ENCODE data around the gene ANP32A. TPM values are rescaled to one million over a fixed set of nuclear protein-coding genes. Genes with fewer than 3 reads are reported as not detected.

ANP32A gene
- total RNA-seq, 1 donor from 2014 or later: 114 TPM

- Histone ChIP-seq H3K27ac (no peak overlapping the region), H3K36me3 (no peaks in the 10 kb centered on the region), H3K27me3 (no peaks in the 10 kb centered on the region), H3K4me3 (no peak overlapping the region), H3K9me3 (no peaks in the 10 kb centered on the region), H3K4me1 (peaks cover 36% of the 10 kb centered on the region)
- ATAC-seq (no peak), DNase-seq (no peak)
- no peak for TF ChIP-seq CTCF (IDR thresholded peaks at IDR 0.05)
- intact Hi-C loops (cut with DNase I): no loop called here
Measured at GRCh38 chr15:68815598-68815997, 5.1 kb downstream of the ANP32A start.

- DNase-seq (no peak), ATAC-seq (no peak)
- no peak for TF ChIP-seq CTCF (IDR thresholded peaks at IDR 0.05)
- Histone ChIP-seq H3K9me3 (no peaks in the 10 kb centered on the region), H3K27me3 (no peaks in the 10 kb centered on the region), H3K4me1 (peaks cover 36% of the 10 kb centered on the region), H3K4me3 (no peak overlapping the region), H3K27ac (no peak overlapping the region), H3K36me3 (no peaks in the 10 kb centered on the region)
- intact Hi-C loops (cut with DNase I): no loop called here
Measured at GRCh38 chr15:68814596-68814995, 6.1 kb downstream of the ANP32A start.

- Histone ChIP-seq H3K27me3 (no peaks in the 10 kb centered on the region), H3K27ac (peak overlapping the region; percentile 12), H3K9me3 (no peaks in the 10 kb centered on the region), H3K4me1 (peaks cover 46% of the 10 kb centered on the region), H3K4me3 (no peak overlapping the region), H3K36me3 (no peaks in the 10 kb centered on the region)
- intact Hi-C loops (cut with DNase I): no loop called here
- DNase-seq (no peak), ATAC-seq (no peak)
- no peak for TF ChIP-seq CTCF (IDR thresholded peaks at IDR 0.05)
Measured at GRCh38 chr15:68812597-68813431, 7.9 kb downstream of the ANP32A start.

GRCh38 chr15:68812069-68812468, 8.6 kb downstream of the ANP32A start:
- no peaks in the 10 kb centered on the region for H3K27me3 ChIP-seq
- no peak overlapping the region for H3K27ac ChIP-seq
- ATAC-seq (no peak), DNase-seq (no peak)
- H3K4me1 ChIP-seq: peaks cover 52% of the 10 kb centered on the region
- H3K4me3 ChIP-seq: no peak overlapping the region
- no peak for TF ChIP-seq CTCF (IDR thresholded peaks at IDR 0.05)
- peaks cover under 1% of the 10 kb centered on the region for H3K36me3 ChIP-seq
- intact Hi-C loops (cut with DNase I): no loop called here
- no peaks in the 10 kb centered on the region for H3K9me3 ChIP-seq

- no peak overlapping the region for H3K4me3 ChIP-seq
- no peak for TF ChIP-seq CTCF (IDR thresholded peaks at IDR 0.05)
- H3K27ac ChIP-seq: no peak overlapping the region
- DNase-seq (no peak), ATAC-seq (no peak)
- intact Hi-C loops (cut with DNase I): no loop called here
- H3K4me1 ChIP-seq: peaks cover 40% of the 10 kb centered on the region
- H3K36me3 ChIP-seq: peaks cover 8% of the 10 kb centered on the region
- no peaks in the 10 kb centered on the region for H3K27me3 ChIP-seq
- H3K9me3 ChIP-seq: no peaks in the 10 kb centered on the region
Measured at GRCh38 chr15:68809517-68809916, 11.2 kb downstream of the ANP32A start.

All from upper lobe of right lung (tissue), 1 donor.